ENCODE results near the gene RAB35.

The RAB35 gene

GRCh38 chr12:120157678-120158077 lies 41.1 kb upstream of the RAB35 start:
- in situ Hi-C loops (cut with MboI; ENCODE audit: low pct_unique_long_range_greater_than_20kb, low sequenced_read_pairs, unreplicated experiment) = no loop called here
- no peak for DNase-seq (ENCODE audit: low spot score)
- TF ChIP-seq CTCF (IDR thresholded peaks at IDR 0.05; ENCODE audit: extremely low read depth, insufficient read depth, missing control alignments) = no peak

- no peak for DNase-seq (ENCODE audit: low spot score)
- in situ Hi-C loops (cut with MboI; ENCODE audit: low pct_unique_long_range_greater_than_20kb, low sequenced_read_pairs, unreplicated experiment) = no loop called here
- TF ChIP-seq CTCF (IDR thresholded peaks at IDR 0.05; ENCODE audit: extremely low read depth, insufficient read depth, missing control alignments) = no peak
Observed at GRCh38 chr12:120156315-120157259, 40.0 kb upstream of the RAB35 start.

GRCh38 chr12:120155072-120155471 lies 38.5 kb upstream of the RAB35 start:
- no peak for DNase-seq (ENCODE audit: low spot score)
- in situ Hi-C loops (cut with MboI; ENCODE audit: low pct_unique_long_range_greater_than_20kb, low sequenced_read_pairs, unreplicated experiment) = no loop called here
- TF ChIP-seq CTCF (IDR thresholded peaks at IDR 0.05; ENCODE audit: extremely low read depth, insufficient read depth, missing control alignments) = no peak

GRCh38 chr12:120150919-120151525 lies 34.5 kb upstream of the RAB35 start:
- no peak for DNase-seq (ENCODE audit: low spot score)
- in situ Hi-C loops (cut with MboI; ENCODE audit: low pct_unique_long_range_greater_than_20kb, low sequenced_read_pairs, unreplicated experiment) = no loop called here
- no peak for TF ChIP-seq CTCF (IDR thresholded peaks at IDR 0.05; ENCODE audit: extremely low read depth, insufficient read depth, missing control alignments)

- no peak for DNase-seq (ENCODE audit: low spot score)
- in situ Hi-C loops (cut with MboI; ENCODE audit: low pct_unique_long_range_greater_than_20kb, low sequenced_read_pairs, unreplicated experiment) = no loop called here
- no peak for TF ChIP-seq CTCF (IDR thresholded peaks at IDR 0.05; ENCODE audit: extremely low read depth, insufficient read depth, missing control alignments)
Observed at GRCh38 chr12:120148011-120148410, 31.5 kb upstream of the RAB35 start.

- in situ Hi-C loops (cut with MboI; ENCODE audit: low pct_unique_long_range_greater_than_20kb, low sequenced_read_pairs, unreplicated experiment) = no loop called here
- no peak for DNase-seq (ENCODE audit: low spot score)
- TF ChIP-seq CTCF (IDR thresholded peaks at IDR 0.05; ENCODE audit: extremely low read depth, insufficient read depth, missing control alignments) = no peak
Observed at GRCh38 chr12:120145164-120145563, 28.6 kb upstream of the RAB35 start.

Measured in GM13977 (cell line).